IMR-90 (cell line): ENCODE data around the gene ZNF816. TPM values are rescaled to one million over a fixed set of nuclear protein-coding genes. Genes with fewer than 3 reads are reported as not detected.

Experiments used
- ATAC-seq: fragments of 200-7000 bp; cut with Tn5 transposase; 2 replicates; pipeline ENCODE4 v1.9.1; 2020; ENCODE audit warnings: low read depth, mild to moderate bottlenecking, moderate library complexity
- BruUV-seq: library from RNA; stranded (reverse); fragments of 400-500 nt; replicated peaks from 2 replicates; lab custom pipeline; 2021; lab: Mats Ljungman, UMichigan
- CTCF ChIA-PET: fragments of 300-600 bp; formaldehyde crosslinking; extraction: SDS; loops from one replicate; lab custom pipeline; 2021; ENCODE audit warnings: antibody characterized with exemption; lab: Yijun Ruan, JAX
- POLR2A ChIA-PET: fragments of 300-600 bp; sonication (Branson Sonifier 250); formaldehyde crosslinking; loops from one replicate; lab custom pipeline; 2022; ENCODE audit warnings: antibody characterized with exemption; ENCODE audit not compliant: unreplicated experiment; lab: Charles Lee
- DNase-seq: peaks from one replicate; pipeline ENCODE4 v3.0.0; 2013
- H2AFZ ChIP-seq: replicated peaks from 2 replicates; pipeline ENCODE3; 2013; ENCODE audit warnings: low read length, mild to moderate bottlenecking; ENCODE audit not compliant: poor library complexity
- H2AK5ac ChIP-seq: 2 replicates; pipeline ENCODE4 v1.6.1; 2013; ENCODE audit warnings: low read depth, low read length, inconsistent platforms
- H2AK9ac ChIP-seq: replicated peaks from 2 replicates; pipeline ENCODE3; 2013; ENCODE audit warnings: mild to moderate bottlenecking, low read depth, low read length, moderate library complexity; ENCODE audit not compliant: poor library complexity
- H2BK120ac ChIP-seq: 2 replicates; pipeline ENCODE4 v1.6.1; 2013; ENCODE audit warnings: low read depth, low read length, inconsistent platforms
- H2BK15ac ChIP-seq: 3 replicates; pipeline ENCODE4 v1.6.1; 2013; ENCODE audit warnings: low read depth, low read length, inconsistent platforms
- H2BK20ac ChIP-seq: 2 replicates; pipeline ENCODE4 v1.6.1; 2013; ENCODE audit warnings: low read depth, mild to moderate bottlenecking, inconsistent platforms, low read length, moderate library complexity
- H2BK5ac ChIP-seq: 2 replicates; pipeline ENCODE4 v1.6.1; 2013; ENCODE audit warnings: mild to moderate bottlenecking, low read depth, low read length, inconsistent platforms; ENCODE audit not compliant: poor library complexity, severe bottlenecking
- H3K14ac ChIP-seq: replicated peaks from 2 replicates; pipeline ENCODE4 v1.6.1; 2013; ENCODE audit warnings: low read depth, low read length, inconsistent platforms
- H3K18ac ChIP-seq: 2 replicates; pipeline ENCODE4 v1.6.1; 2013; ENCODE audit warnings: low read depth, low read length, control low read depth
- H3K23ac ChIP-seq: 2 replicates; pipeline ENCODE4 v1.6.1; 2013; ENCODE audit warnings: low read depth, low read length, inconsistent platforms
- H3K27ac ChIP-seq: 2 replicates; pipeline ENCODE4 v1.5.1; 2013; ENCODE audit warnings: mild to moderate bottlenecking, control low read depth, low read length; ENCODE audit not compliant: insufficient read depth
- H3K27me3 ChIP-seq: 2 replicates; pipeline ENCODE4 v1.6.1; 2013; ENCODE audit warnings: low read length; ENCODE audit not compliant: control insufficient read depth, insufficient read depth
- H3K36me3 ChIP-seq: 2 replicates; pipeline ENCODE4 v1.6.1; 2013; ENCODE audit warnings: low read length, mixed read lengths; ENCODE audit not compliant: control insufficient read depth, insufficient read depth
- H3K4ac ChIP-seq: 2 replicates; pipeline ENCODE4 v1.6.1; 2013; ENCODE audit warnings: low read depth, low read length, inconsistent platforms
- H3K4me1 ChIP-seq: 2 replicates; pipeline ENCODE4 v1.6.1; 2013; ENCODE audit warnings: low read length, mixed read lengths; ENCODE audit not compliant: control insufficient read depth, insufficient read depth
- H3K4me2 ChIP-seq: 2 replicates; pipeline ENCODE4 v1.6.1; 2013; ENCODE audit warnings: low read depth, mild to moderate bottlenecking, control low read depth, low read length, moderate library complexity
- H3K4me3 ChIP-seq: 2 replicates; pipeline ENCODE4 v1.5.1; 2013; ENCODE audit warnings: low read depth, mild to moderate bottlenecking, control low read depth, low read length, moderate library complexity; ENCODE audit not compliant: insufficient read depth
- H3K56ac ChIP-seq: 2 replicates; pipeline ENCODE4 v1.6.1; 2013; ENCODE audit warnings: low read length, inconsistent platforms; ENCODE audit not compliant: insufficient read depth; ENCODE audit errors: extremely low read depth
- H3K79me1 ChIP-seq, 2 experiments: 2 replicates each; pipeline ENCODE4 v1.6.1; 2013; ENCODE audit warnings: low read length in 2 of 2, inconsistent platforms in 1 of 2, low read depth in 1 of 2
- H3K9ac ChIP-seq: 2 replicates; pipeline ENCODE4 v1.6.1; 2013; ENCODE audit warnings: low read depth, low read length, control low read depth
- H3K9me1 ChIP-seq: 2 replicates; pipeline ENCODE4 v1.6.1; 2013; ENCODE audit warnings: low read length, inconsistent platforms; ENCODE audit not compliant: insufficient read depth
- H3K9me3 ChIP-seq: 2 replicates; pipeline ENCODE4 v1.6.1; 2013; ENCODE audit warnings: low read length; ENCODE audit not compliant: control insufficient read depth, insufficient read depth
- H4K20me1 ChIP-seq: 2 replicates; pipeline ENCODE4 v1.6.1; 2013; ENCODE audit warnings: low read length, inconsistent platforms; ENCODE audit not compliant: insufficient read depth
- H4K5ac ChIP-seq: 2 replicates; pipeline ENCODE4 v1.6.1; 2013; ENCODE audit warnings: mild to moderate bottlenecking, low read depth, low read length, control low read depth
- H4K8ac ChIP-seq, 2 experiments: 2 replicates each; pipeline ENCODE4 v1.6.1; 2013; ENCODE audit warnings: low read depth in 2 of 2, low read length in 2 of 2, control low read depth in 1 of 2, inconsistent platforms in 1 of 2
- H4K91ac ChIP-seq: 2 replicates; pipeline ENCODE4 v1.6.1; 2013; ENCODE audit warnings: low read depth, low read length, inconsistent platforms; ENCODE audit not compliant: insufficient read depth
- BHLHE40 ChIP-seq: fragments of 150-350 bp; IDR thresholded peaks from 2 replicates; pipeline ENCODE4 v1.6.1; 2016; ENCODE audit warnings: mild to moderate bottlenecking, low read depth, low read length
- CHD1 ChIP-seq: IDR thresholded peaks from 2 replicates; pipeline ENCODE4 v1.6.1; 2012; ENCODE audit warnings: low read depth, low read length, improper control_type of control experiment
- MAFK ChIP-seq: IDR thresholded peaks from 2 replicates; pipeline ENCODE4 v1.6.1; 2012; ENCODE audit warnings: low read depth, low read length, improper control_type of control experiment
- MAZ ChIP-seq: IDR thresholded peaks from 2 replicates; pipeline ENCODE4 v1.6.1; 2012; ENCODE audit warnings: low read depth, mild to moderate bottlenecking, low read length, improper control_type of control experiment, moderate library complexity, borderline replicate concordance
- MXI1 ChIP-seq: IDR thresholded peaks from 2 replicates; pipeline ENCODE4 v1.6.1; 2012; ENCODE audit warnings: low read depth, mild to moderate bottlenecking, low read length, moderate library complexity, borderline replicate concordance
- NFE2L2 ChIP-seq: fragments of 150-350 bp; IDR thresholded peaks from 2 replicates; pipeline ENCODE4 v1.6.1; 2016; ENCODE audit warnings: low read depth, mild to moderate bottlenecking, low read length
- RAD21 ChIP-seq: IDR thresholded peaks from 2 replicates; pipeline ENCODE4 v1.6.1; 2012; ENCODE audit warnings: low read length, improper control_type of control experiment
- RCOR1 ChIP-seq: IDR thresholded peaks from 2 replicates; pipeline ENCODE4 v1.6.1; 2012; ENCODE audit warnings: mild to moderate bottlenecking, low read length, improper control_type of control experiment; ENCODE audit not compliant: insufficient replicate concordance
- SMC3 ChIP-seq: fragments of 150-350 bp; IDR thresholded peaks from 2 replicates; pipeline ENCODE4 v1.6.1; 2016; ENCODE audit warnings: low read depth, mild to moderate bottlenecking, antibody characterized with exemption, low read length, moderate library complexity
- WGBS, 2 experiments: methylation state at CpG; one replicate each; pipeline versions ENCODE4 v1.1.5 to v1.1.7; 2013; ENCODE audit warnings: missing lambda C conversion rate in 2 of 2; ENCODE audit not compliant: insufficient read length in 1 of 2; ENCODE audit errors: extremely low coverage in 2 of 2; 5-methylcytosine and 5-hydroxymethylcytosine counted together
- dilution Hi-C: fragments of 300-500 bp; cut with HindIII; formaldehyde crosslinking; loops from one replicate; pipeline ENCODE4 v1.14.3; 2018; ENCODE audit warnings: low sequenced_read_pairs; ENCODE audit not compliant: unreplicated experiment
- in situ Hi-C: fragments of 300-500 bp; cut with MboI; formaldehyde crosslinking; loops from 3 replicates; pipeline ENCODE4 v1.14.3; 2019; ENCODE audit warnings: low sequenced_read_pairs, inconsistent platforms, mixed read lengths
- intact Hi-C: fragments of 100-400 bp; cut with micrococcal nuclease; formaldehyde crosslinking; loops from 2 replicates; pipeline ENCODE4 v1.10.0; 2022
- polyA plus RNA-seq, 3 experiments: library from polyadenylated mRNA; depleted of rRNA; stranded (reverse); fragments of >200 nt; gene quantifications; 2 replicates each; pipeline ENCODE4 v1.2.3, GENCODE V29; 2012; ENCODE audit warnings: low replicate concordance in 1 of 3
- total RNA-seq: library from RNA; depleted of rRNA; stranded (reverse); fragments of >200 nt; gene quantifications from 2 replicates; pipeline ENCODE4 v1.2.3, GENCODE V29; 2012

Gene ZNF816
- total and polyA plus RNA-seq, 2 of the 4 experiments (the other 2 are of a cell fraction): 1.6 to 12.0 TPM

DNA sequence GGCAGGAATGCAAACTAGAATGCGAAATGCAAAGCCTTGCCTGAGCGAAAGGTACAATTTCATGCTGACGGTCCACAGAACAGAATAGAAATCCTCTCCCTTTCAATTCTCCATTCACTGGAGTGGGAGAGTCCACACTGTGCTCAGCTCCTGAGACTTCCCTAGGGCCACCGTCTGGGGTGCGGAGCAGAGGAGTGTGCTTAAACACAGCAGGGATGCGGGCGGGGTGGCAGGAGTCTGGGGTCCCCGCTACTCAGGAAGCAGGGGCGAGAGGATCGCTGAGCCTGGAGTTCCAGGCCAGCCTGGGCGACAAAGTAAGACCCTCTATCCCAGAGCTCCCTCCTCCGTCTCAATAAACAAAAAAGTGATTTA lies 552 bp upstream of the ZNF816 start:
- dilution Hi-C loops (no loop called here), intact Hi-C loops (loop anchor here (2.0 to 10.0 kb wide), 3 partner anchors 40 to 222 kb away; partner anchors contain the start of genes ZNF600 and ZNF888), in situ Hi-C loops (no loop called here)
- peak overlapping the region; percentile 62 for H3K4me3 ChIP-seq
- peak; percentile 46 for ATAC-seq
- H3K36me3 ChIP-seq: peaks cover 5% of the 10 kb centered on the region; the same call in 1 of the 2 replicates
- H2BK5ac ChIP-seq: peak overlapping the region; percentile 8
- peak overlapping the region; percentile 30 for H3K27ac ChIP-seq
- 0 out of 2 replicates have a peak overlapping the region, but pooled peaks have one; percentile 1 for H4K5ac ChIP-seq
- WGBS, 2 experiments: 6% methylated on average over 5 of the region's 12 CpGs; no CpG with 5 or more reads in 1 of the 2 experiments
- peak overlapping the region; percentile 34; the same call in 1 of the 2 replicates for H3K23ac ChIP-seq
- peak overlapping the region; percentile 88 for H2AFZ ChIP-seq
- DNase-seq: no peak
- no peaks in the 10 kb centered on the region; the same call in 1 of the 2 replicates for H4K20me1 ChIP-seq
- ChIA-PET POLR2A (interaction anchor here (1.0 kb wide), 1 partner anchor 14 kb away, joined by 3 read pairs; no protein-coding TSS in a partner anchor), CTCF (interaction anchor here (0.8 kb wide), 1 partner anchor 1023 kb away, joined by 4 read pairs; no protein-coding TSS in a partner anchor)
- H3K18ac ChIP-seq: peak overlapping the region; percentile 14
- H3K9me3 ChIP-seq: peaks cover 2% of the 10 kb centered on the region
- H2BK15ac ChIP-seq: no peak overlapping the region
- 0 out of 2 replicates have a peak overlapping the region, but pooled peaks have one; percentile 0 for H3K4ac ChIP-seq
- H3K9ac ChIP-seq: peak overlapping the region; percentile 72
- TF ChIP-seq CHD1: no peak
- no peak for TF ChIP-seq MAZ
- no peak for TF ChIP-seq MAFK
- TF ChIP-seq NFE2L2: no peak
- TF ChIP-seq RCOR1: no peak
- TF ChIP-seq BHLHE40: no peak
- TF ChIP-seq SMC3: no peak
- no peak for TF ChIP-seq RAD21
- TF ChIP-seq MXI1: no peak
- peak overlapping the region; percentile 79 for H3K4me2 ChIP-seq
- no peak overlapping the region for H4K91ac ChIP-seq
- peak overlapping the region; percentile 13 to 17; a peak in 1 of 4 replicates for H4K8ac ChIP-seq
- H3K27me3 ChIP-seq: no peaks in the 10 kb centered on the region
- peak overlapping the region; percentile 27; the same call in 1 of the 2 replicates for H3K14ac ChIP-seq
- BruUV-seq: no TSS peak
- H2BK20ac ChIP-seq: no peak overlapping the region
- no peak overlapping the region for H2BK120ac ChIP-seq
- peak overlapping the region; percentile 6 for H2AK9ac ChIP-seq
- H3K9me1 ChIP-seq: no peaks in the 10 kb centered on the region
- H2AK5ac ChIP-seq: no peak overlapping the region
- peaks cover 15 to 25% of the 10 kb centered on the region in 2 experiments for H3K79me1 ChIP-seq
- H3K4me1 ChIP-seq: 0 out of 2 replicates have a peak, but pooled peaks cover 2% of the 10 kb centered on the region
- H3K56ac ChIP-seq: no peak overlapping the region
